ENCODE measurements around the gene ZDHHC12. TPM values are rescaled to one million over a fixed set of nuclear protein-coding genes. Genes with fewer than 3 reads are reported as not detected.

The ZDHHC12 gene
- total and polyA plus RNA-seq, 2 donors (not counting 3 experiments of a cell fraction or from before 2014, with no cell fraction given), result 28.8 to 62.0 TPM

- Histone ChIP-seq H3K9me3 (replicated peaks; ENCODE audit: control insufficient read depth, insufficient read depth, low read length) (no peaks in the 10 kb centered on the region), H3K4me3 (replicated peaks in 1 of 3; ENCODE audit: insufficient read depth in 1 of 3, low read depth in 1 of 3, low read length in 3 of 3) (no peak overlapping the region), H3K27ac (ENCODE audit: insufficient read depth, low read depth, low read length) (no peak overlapping the region), H3K36me3 (ENCODE audit: control insufficient read depth in 2 of 2, extremely low read depth in 1 of 2, insufficient read depth in 2 of 2, low read length in 2 of 2) (peaks cover 16 to 28% of the 10 kb centered on the region in 2 experiments), H4K20me1 (replicated peaks; ENCODE audit: control insufficient read depth, extremely low read depth, insufficient read depth, low read length) (no peaks in the 10 kb centered on the region), H3K4me2 (ENCODE audit: insufficient read depth, low read length) (no peak overlapping the region), H3K27me3 (ENCODE audit: control insufficient read depth in 2 of 2, insufficient read depth in 2 of 2, low read length in 2 of 2) (no peaks in the 10 kb centered on the region), H3K4me1 (ENCODE audit: control insufficient read depth, extremely low read depth, insufficient read depth, low read length) (peaks cover 6% of the 10 kb centered on the region), H3K79me2 (ENCODE audit: control insufficient read depth, insufficient read depth, low read length) (peaks cover 23% of the 10 kb centered on the region), H2AFZ (ENCODE audit: low read depth, low read length) (no peak overlapping the region), H3K9me1 (replicated peaks; ENCODE audit: control insufficient read depth, extremely low read depth, insufficient read depth, low read length) (no peaks in the 10 kb centered on the region), H3K9ac (replicated peaks; ENCODE audit: extremely low read depth, insufficient read depth, low read length) (no peak overlapping the region)
- FAIRE-seq (no peak), DNase-seq (ENCODE audit: low read depth, low spot score) (no peak)
- CTCF ChIA-PET, result interaction anchor here (0.9 to 1.2 kb wide), 3 partner anchors 13 to 64 kb away, joined by 3 read pairs; no protein-coding TSS in a partner anchor
- BruUV-seq (replicated peaks), result no TSS peak
- dilution Hi-C loops (cut with MboI; ENCODE audit: extremely low pct_ligation_motif_present, low sequenced_read_pairs) (no loop called here), intact Hi-C loops (cut with micrococcal nuclease) (no loop called here)
- POLR2A ChIA-PET, result no interaction called here
- TF ChIP-seq POLR2A (IDR thresholded peaks at IDR 0.05; ENCODE audit: low read depth, low read length), result peak; percentile 58
- TF ChIP-seq CTCF (IDR thresholded peaks at IDR 0.05; ENCODE audit: extremely low read depth in 1 of 2, insufficient read depth in 1 of 2, low read depth in 1 of 2, low read length in 2 of 2), result no peak
Observed at GRCh38 chr9:128696923-128697707, 26.8 kb downstream of the ZDHHC12 start.

- peaks cover 19 to 32% of the 10 kb centered on the region in 2 experiments for H3K36me3 ChIP-seq (ENCODE audit: control insufficient read depth in 2 of 2, extremely low read depth in 1 of 2, insufficient read depth in 2 of 2, low read length in 2 of 2)
- TF ChIP-seq MAX (IDR thresholded peaks at IDR 0.05; ENCODE audit: insufficient read depth, insufficient read length) (no peak), POLR2AphosphoS5 (IDR thresholded peaks at IDR 0.05; ENCODE audit: insufficient read depth, low read depth, low read length) (no peak), CTCF (IDR thresholded peaks at IDR 0.05; ENCODE audit: extremely low read depth in 1 of 2, insufficient read depth in 1 of 2, low read depth in 1 of 2, low read length in 2 of 2) (no peak), FOS (IDR thresholded peaks at IDR 0.05; ENCODE audit: borderline replicate concordance, insufficient read depth, low read length) (no peak), GATA2 (IDR thresholded peaks at IDR 0.05; ENCODE audit: insufficient read depth, insufficient read length, low read depth, low read length) (no peak), MYC (IDR thresholded peaks at IDR 0.05; ENCODE audit: low read depth, low read length) (no peak), EZH2 (IDR thresholded peaks at IDR 0.05; ENCODE audit: borderline replicate concordance, low read depth, low read length, severe bottlenecking) (no peak), POLR2A (IDR thresholded peaks at IDR 0.05; ENCODE audit: low read depth, low read length) (no peak), JUN (IDR thresholded peaks at IDR 0.05; ENCODE audit: borderline replicate concordance, insufficient read depth, insufficient read length, low read depth) (no peak)
Observed at GRCh38 chr9:128694344-128694743, 29.6 kb downstream of the ZDHHC12 start.

More at GRCh38 chr9:128694344-128694743, 29.6 kb downstream of the ZDHHC12 start:
- ChIA-PET CTCF (interaction anchor here (2.1 kb wide), 1 partner anchor 8 kb away, joined by 12 read pairs; the partner anchor contains the start of gene PKN3), POLR2A (no interaction called here)
- Histone ChIP-seq H2AFZ (ENCODE audit: low read depth, low read length) (no peak overlapping the region), H3K27ac (ENCODE audit: insufficient read depth, low read depth, low read length) (no peak overlapping the region), H3K4me3 (replicated peaks in 1 of 3; ENCODE audit: insufficient read depth in 1 of 3, low read depth in 1 of 3, low read length in 3 of 3) (no peak overlapping the region), H3K9ac (replicated peaks; ENCODE audit: extremely low read depth, insufficient read depth, low read length) (no peak overlapping the region), H3K27me3 (ENCODE audit: control insufficient read depth in 2 of 2, insufficient read depth in 2 of 2, low read length in 2 of 2) (no peaks in the 10 kb centered on the region), H3K4me1 (ENCODE audit: control insufficient read depth, extremely low read depth, insufficient read depth, low read length) (peaks cover 10% of the 10 kb centered on the region), H4K20me1 (replicated peaks; ENCODE audit: control insufficient read depth, extremely low read depth, insufficient read depth, low read length) (peaks cover 5% of the 10 kb centered on the region), H3K9me3 (replicated peaks; ENCODE audit: control insufficient read depth, insufficient read depth, low read length) (no peaks in the 10 kb centered on the region), H3K9me1 (replicated peaks; ENCODE audit: control insufficient read depth, extremely low read depth, insufficient read depth, low read length) (no peaks in the 10 kb centered on the region), H3K4me2 (ENCODE audit: insufficient read depth, low read length) (no peak overlapping the region), H3K79me2 (ENCODE audit: control insufficient read depth, insufficient read depth, low read length) (peaks cover 48% of the 10 kb centered on the region)
- intact Hi-C loops (cut with micrococcal nuclease) (no loop called here), dilution Hi-C loops (cut with MboI; ENCODE audit: extremely low pct_ligation_motif_present, low sequenced_read_pairs) (no loop called here)
- FAIRE-seq (no peak), DNase-seq (ENCODE audit: low read depth, low spot score) (no peak)
- no TSS peak for BruUV-seq (replicated peaks)
